CD14-positive monocyte (primary cell): ENCODE data around the gene TMEM222. TPM values are rescaled to one million over a fixed set of nuclear protein-coding genes. Genes with fewer than 3 reads are reported as not detected.

Experiments
- DNase-seq, 3 donors: peaks; one replicate each; pipeline ENCODE4 v3.0.0-alpha.2; 2011 to 2022
- H2AFZ ChIP-seq: 2 replicates; pipeline ENCODE4 v1.6.0; 2012; ENCODE audit warnings: mild to moderate bottlenecking, low read depth, low read length, inconsistent platforms; ENCODE audit not compliant: insufficient read depth, poor library complexity, severe bottlenecking
- H3K27ac ChIP-seq, 2 donors: 1 replicate in 1 of 2; 2 replicates in 1 of 2; pipeline ENCODE4 v1.5.1; 2012 to 2013; ENCODE audit warnings: low read length in 2 of 2, control low read depth in 1 of 2, inconsistent platforms in 1 of 2, low read depth in 1 of 2, mild to moderate bottlenecking in 1 of 2
- H3K27me3 ChIP-seq, 2 donors: one replicate each; pipeline versions ENCODE4 v1.6.0 to v1.6.1; 2011 to 2013; ENCODE audit warnings: low read length in 2 of 2; ENCODE audit not compliant: control insufficient read depth in 2 of 2, insufficient read depth in 2 of 2
- H3K36me3 ChIP-seq, 2 donors: replicated peaks in 1 of 2; 1 replicate in 1 of 2; 2 replicates in 1 of 2; pipeline versions ENCODE4 v1.5.1 to v1.6.1; 2012 to 2013; ENCODE audit warnings: low read length in 2 of 2, control low read depth in 1 of 2, inconsistent platforms in 1 of 2, mild to moderate bottlenecking in 1 of 2; ENCODE audit not compliant: insufficient read depth in 2 of 2, control insufficient read depth in 1 of 2
- H3K4me1 ChIP-seq, 2 donors: 1 replicate in 1 of 2; 2 replicates in 1 of 2; pipeline versions ENCODE4 v1.5.1 to v1.6.1; 2012 to 2013; ENCODE audit warnings: low read length in 2 of 2, control low read depth in 1 of 2, inconsistent platforms in 1 of 2, mild to moderate bottlenecking in 1 of 2, moderate library complexity in 1 of 2; ENCODE audit not compliant: insufficient read depth in 2 of 2, control insufficient read depth in 1 of 2
- H3K4me2 ChIP-seq: replicated peaks from 2 replicates; pipeline ENCODE3; 2012; ENCODE audit warnings: low read length, moderate library complexity, mild to moderate bottlenecking; ENCODE audit not compliant: poor library complexity, severe bottlenecking; ENCODE audit errors: extremely low read depth
- H3K4me3 ChIP-seq, 3 experiments: fragments of 200-600 bp in 1 of 3; sonication (generic) in 1 of 3; replicated peaks in 1 of 3; 1 replicate in 2 of 3; 2 replicates in 1 of 3; pipeline ENCODE4 v1.5.1; 2011 to 2013; ENCODE audit warnings: low read length in 3 of 3, mild to moderate bottlenecking in 3 of 3, control low read depth in 2 of 3, low read depth in 2 of 3, inconsistent platforms in 1 of 3, moderate library complexity in 1 of 3
- H3K79me2 ChIP-seq: 2 replicates; pipeline ENCODE4 v1.6.0; 2012; ENCODE audit warnings: mild to moderate bottlenecking, control low read depth, inconsistent platforms, low read length, moderate library complexity; ENCODE audit not compliant: insufficient read depth
- H3K9ac ChIP-seq: 2 replicates; pipeline ENCODE4 v1.6.0; 2017; ENCODE audit warnings: low read length, mild to moderate bottlenecking; ENCODE audit not compliant: insufficient read depth, poor library complexity, severe bottlenecking
- H3K9me3 ChIP-seq, 2 donors: replicated peaks in 1 of 2; 1 replicate in 1 of 2; 2 replicates in 1 of 2; pipeline versions ENCODE4 v1.5.1 to v1.6.1; 2012 to 2013; ENCODE audit warnings: low read length in 2 of 2, control low read depth in 1 of 2; ENCODE audit not compliant: control insufficient read depth in 1 of 2, insufficient read depth in 1 of 2
- H4K20me1 ChIP-seq: 2 replicates; pipeline ENCODE4 v1.6.0; 2012; ENCODE audit warnings: mild to moderate bottlenecking, low read length, control low read depth, moderate library complexity; ENCODE audit not compliant: insufficient read depth
- H3K27ac Mint-ChIP-seq, 7 donors: one replicate each; pipeline ENCODE4 v1.8.0; 2020; ENCODE audit warnings: mild to moderate bottlenecking in 7 of 7, mixed read lengths in 7 of 7, moderate library complexity in 6 of 7, inconsistent platforms in 2 of 7
- H3K27me3 Mint-ChIP-seq, 3 donors: one replicate each; pipeline ENCODE4 v1.8.0; 2021 to 2022; ENCODE audit warnings: low read depth in 3 of 3, mild to moderate bottlenecking in 3 of 3, mixed read lengths in 3 of 3, moderate library complexity in 3 of 3, inconsistent platforms in 1 of 3
- H3K36me3 Mint-ChIP-seq, 2 donors: one replicate each; pipeline ENCODE4 v1.8.0; 2020; ENCODE audit warnings: mixed read lengths in 2 of 2, inconsistent platforms in 1 of 2, mild to moderate bottlenecking in 1 of 2
- H3K4me1 Mint-ChIP-seq: one replicate; pipeline ENCODE4 v1.8.0; 2020; ENCODE audit warnings: mild to moderate bottlenecking, mixed read lengths
- H3K4me3 Mint-ChIP-seq, 2 donors: one replicate each; pipeline ENCODE4 v1.8.0; 2020; ENCODE audit warnings: mild to moderate bottlenecking in 2 of 2, mixed read lengths in 2 of 2, moderate library complexity in 1 of 2
- H3K9me3 Mint-ChIP-seq, 7 donors: one replicate each; pipeline ENCODE4 v1.8.0; 2020 to 2022; ENCODE audit warnings: mixed read lengths in 7 of 7, mild to moderate bottlenecking in 6 of 7, moderate library complexity in 6 of 7, inconsistent platforms in 2 of 7
- CTCF ChIP-seq: fragments of 200-600 bp; IDR thresholded peaks from one replicate; pipeline ENCODE4 v1.8.0; 2022; ENCODE audit warnings: antibody characterized with exemption, mild to moderate bottlenecking
- WGBS: methylation state at CpG from one replicate; pipeline ENCODE4 v1.1.5; 2013; ENCODE audit warnings: missing lambda C conversion rate; ENCODE audit not compliant: insufficient coverage; 5-methylcytosine and 5-hydroxymethylcytosine counted together
- intact Hi-C, 2 donors: fragments of 100-400 bp; cut with micrococcal nuclease; formaldehyde crosslinking; loops; one replicate each; pipeline versions ENCODE4 v1.15.0 to v1.15.1; 2023
- polyA plus RNA-seq, 3 donors: library from polyadenylated mRNA; depleted of rRNA in 1 of 3; unstranded in 2 of 3; stranded (reverse) in 1 of 3; fragments of 300-500 nt in 2 of 3; fragments of >200 nt in 1 of 3; fragmentation: Illumina TruSeq in 2 of 3; gene quantifications; 1 replicate in 2 of 3; 2 replicates in 1 of 3; pipeline ENCODE4 v1.2.3, GENCODE V29; 2012 to 2021

TMEM222 gene
- polyA plus RNA-seq, 3 donors: 23.2 to 29.0 (median 24.6) TPM

GRCh38 chr1:27345272-27345671 lies 23.3 kb downstream of the TMEM222 start:
- H3K4me3 ChIP-seq: no peak overlapping the region
- Mint-ChIP-seq H3K27me3 (peaks cover 0 to 11% (median 0%) of the 10 kb centered on the region in 3 donors), H3K4me3 (no peak overlapping the region), H3K4me1 (peaks cover 52% of the 10 kb centered on the region), H3K27ac (no peak overlapping the region), H3K36me3 (peaks cover 27 to 35% of the 10 kb centered on the region in 2 donors), H3K9me3 (peaks cover 0 to 2% (median 0%) of the 10 kb centered on the region in 7 donors)
- 87% methylated on average over 12 of the region's 12 CpGs for WGBS
- peaks cover 16 to 30% of the 10 kb centered on the region in 2 donors for H3K36me3 ChIP-seq
- H3K27me3 ChIP-seq: peaks cover 0 to 2% of the 10 kb centered on the region in 2 donors
- no peak for TF ChIP-seq CTCF
- H4K20me1 ChIP-seq: peaks cover 4% of the 10 kb centered on the region
- no peak overlapping the region for H3K27ac ChIP-seq
- peaks cover 35% of the 10 kb centered on the region for H3K79me2 ChIP-seq
- no peak overlapping the region for H2AFZ ChIP-seq
- H3K9ac ChIP-seq: no peak overlapping the region
- H3K4me2 ChIP-seq: no peak overlapping the region
- intact Hi-C loops: no loop called here
- no peaks in the 10 kb centered on the region for H3K9me3 ChIP-seq
- no peak for DNase-seq
- H3K4me1 ChIP-seq: peaks cover 43 to 59% of the 10 kb centered on the region in 2 donors

- no peak overlapping the region for H2AFZ ChIP-seq
- peaks cover 4% of the 10 kb centered on the region for H4K20me1 ChIP-seq
- Mint-ChIP-seq H3K9me3 (peaks cover 0 to 2% (median 0%) of the 10 kb centered on the region in 7 donors), H3K4me1 (peaks cover 45% of the 10 kb centered on the region), H3K27me3 (peaks cover 0 to 11% (median 2%) of the 10 kb centered on the region in 3 donors), H3K27ac (no peak overlapping the region), H3K4me3 (no peak overlapping the region), H3K36me3 (peaks cover 27 to 46% of the 10 kb centered on the region in 2 donors)
- no peaks in the 10 kb centered on the region for H3K9me3 ChIP-seq
- no peak overlapping the region for H3K27ac ChIP-seq
- peaks cover 27 to 41% of the 10 kb centered on the region in 2 donors for H3K36me3 ChIP-seq
- no peak for DNase-seq
- H3K79me2 ChIP-seq: peaks cover 35% of the 10 kb centered on the region
- no CpG with 5 or more reads among the region's 8 CpGs for WGBS
- intact Hi-C loops: no loop called here
- H3K27me3 ChIP-seq: peaks cover 0 to 2% of the 10 kb centered on the region in 2 donors
- H3K4me1 ChIP-seq: peaks cover 37 to 51% of the 10 kb centered on the region in 2 donors
- no peak for TF ChIP-seq CTCF
- H3K4me3 ChIP-seq: no peak overlapping the region
- no peak overlapping the region for H3K4me2 ChIP-seq
- no peak overlapping the region for H3K9ac ChIP-seq
Measured at GRCh38 chr1:27346357-27346756, 24.4 kb downstream of the TMEM222 start.
